CD4-positive, alpha-beta T cell treated with Interleukin-17A for 4 hours (primary cell): ENCODE data around the gene SPDYE3.
"Not testable (repeated sequence)": the region's sequence is repeated elsewhere in the genome, so short reads cannot be mapped to it uniquely, and the experiment has no call there.

Experiments
- DNase-seq: peaks from one replicate; pipeline ENCODE4 v3.0.0-alpha.2; 2020; ENCODE audit warnings: mixed read lengths

The SPDYE3 gene

DNA sequence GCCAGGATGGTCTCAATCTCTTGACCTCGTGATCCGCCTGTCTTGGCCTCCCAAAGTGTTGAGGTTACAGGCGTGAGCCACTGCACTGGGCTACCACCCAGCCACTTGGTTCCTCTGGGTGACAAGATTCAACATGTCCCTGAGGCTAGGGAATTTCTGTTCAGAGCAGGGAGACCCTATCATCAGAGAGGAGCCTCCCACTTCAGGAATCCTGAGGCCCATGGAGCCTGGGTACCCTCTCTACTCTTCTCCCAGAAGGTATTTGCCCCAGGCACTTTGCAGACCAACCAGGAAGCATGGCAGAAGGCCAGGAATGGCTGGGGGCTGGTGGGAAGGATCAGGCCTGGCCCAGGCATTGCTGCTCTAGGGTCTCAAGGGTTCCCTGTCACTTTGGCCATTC is 19.2 kb upstream of the SPDYE3 start:
- not testable (repeated sequence) for DNase-seq

DNA sequence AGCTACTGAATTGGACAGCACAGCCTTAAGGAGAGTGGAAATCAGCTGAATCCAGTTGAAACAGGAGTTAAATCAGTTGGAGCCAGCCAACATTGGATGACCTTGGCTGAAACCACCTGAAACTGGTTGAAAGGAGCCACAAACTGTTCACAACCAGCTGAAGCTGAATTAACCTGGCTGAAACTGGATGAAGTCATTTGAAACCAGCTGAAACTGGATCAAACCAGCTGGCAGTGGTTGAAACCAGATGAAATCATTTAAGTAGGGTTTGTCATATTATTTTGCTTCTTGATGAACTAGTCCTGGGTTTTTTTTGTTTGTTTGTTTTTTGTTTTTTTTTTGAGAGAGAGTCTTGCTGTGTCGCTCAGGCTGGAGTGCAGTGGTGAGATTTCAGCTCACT is 15.3 kb upstream of the SPDYE3 start:
- DNase-seq = not testable (repeated sequence)

DNA sequence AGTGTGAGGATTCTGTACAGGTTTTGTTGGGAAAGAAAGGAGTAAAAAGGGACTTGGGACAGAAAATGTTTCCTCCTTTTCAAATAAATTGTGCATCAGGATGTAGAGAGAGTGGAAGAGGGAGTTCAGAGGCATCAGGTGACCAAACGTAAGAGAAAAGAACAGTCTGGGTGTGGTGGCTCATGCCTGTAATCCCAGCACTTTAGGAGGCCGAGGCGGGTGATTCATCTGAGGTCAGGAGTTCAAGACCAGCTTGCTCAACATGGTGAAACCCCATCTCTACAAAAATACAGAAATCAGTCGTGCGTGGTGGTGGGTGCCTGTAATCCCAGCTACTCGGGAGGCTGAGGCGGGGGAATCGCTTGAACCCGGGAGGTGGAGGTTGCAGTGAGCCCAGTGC is 12.2 kb upstream of the SPDYE3 start:
- DNase-seq = not testable (repeated sequence)

DNA sequence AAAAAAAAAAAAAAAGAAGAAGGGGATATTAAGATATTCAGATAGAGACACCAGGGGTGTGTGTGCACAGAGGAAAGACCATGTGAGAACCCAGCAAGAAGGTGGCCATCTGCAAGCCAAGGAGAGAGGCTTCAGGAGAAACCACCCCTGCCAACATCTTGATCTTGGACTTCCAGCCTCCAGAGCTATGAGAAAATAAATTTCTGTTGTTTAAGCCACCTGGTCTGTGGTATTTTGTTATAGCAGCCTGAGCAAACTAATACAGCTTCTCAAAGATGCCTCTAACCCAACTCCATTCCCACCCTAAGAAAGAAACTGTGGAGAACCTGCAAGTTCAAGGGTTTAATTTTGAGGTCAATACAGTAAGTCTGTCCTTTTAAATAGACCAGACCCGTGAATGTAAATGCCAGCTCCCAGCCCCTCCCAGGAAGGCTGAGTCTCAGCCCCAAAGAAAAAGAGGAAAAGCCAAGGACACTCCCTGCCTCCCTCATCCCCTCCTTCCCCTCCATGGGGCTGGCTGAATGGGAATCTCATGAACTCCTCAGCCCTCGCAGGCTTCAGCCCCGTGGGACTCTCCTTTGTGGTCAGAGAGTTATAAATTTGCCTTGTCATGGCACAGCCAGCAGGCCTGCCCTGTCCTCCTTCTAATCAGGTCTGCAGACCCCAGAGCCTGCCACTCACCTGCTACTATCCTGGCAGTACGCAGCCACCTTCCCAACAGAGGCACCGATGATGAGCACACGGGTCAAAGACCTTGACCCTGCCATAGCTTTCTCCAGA is 9.5 kb upstream of the SPDYE3 start:
- not testable (repeated sequence) for DNase-seq

DNA sequence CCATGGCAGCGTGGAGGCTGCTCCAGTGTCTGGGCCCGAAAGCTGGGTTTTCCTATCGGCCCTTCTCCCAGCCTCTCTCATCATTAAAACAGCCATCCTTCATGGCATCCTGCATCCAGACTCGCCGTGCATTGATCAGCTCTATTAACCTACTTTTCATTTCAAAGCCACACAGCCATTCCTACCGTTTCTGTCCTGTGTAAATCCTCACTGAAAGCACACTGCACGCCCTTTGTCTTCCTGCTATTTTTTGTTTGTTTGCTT is 8.9 kb upstream of the SPDYE3 start:
- not testable (repeated sequence) for DNase-seq

DNA sequence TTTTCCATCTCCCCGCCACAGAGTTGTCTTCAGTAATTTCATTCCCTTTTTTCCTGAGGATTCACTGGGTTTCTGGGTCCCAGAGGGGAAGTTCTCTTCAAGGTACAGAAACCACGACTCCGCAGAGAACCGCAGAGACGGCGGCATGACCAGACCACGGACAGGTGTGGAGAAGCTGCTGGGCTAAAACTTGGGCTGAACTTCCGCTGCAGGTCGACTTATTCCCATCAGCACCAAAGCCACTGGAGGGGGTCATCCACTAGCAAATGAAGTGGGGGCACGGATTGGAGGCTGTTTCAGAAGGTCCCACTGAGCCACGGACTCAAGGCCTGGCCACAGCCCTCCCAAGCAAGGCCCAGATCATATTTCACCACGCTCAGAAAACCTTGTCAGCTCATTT is 3.0 kb upstream of the SPDYE3 start:
- not testable (repeated sequence) for DNase-seq

DNA sequence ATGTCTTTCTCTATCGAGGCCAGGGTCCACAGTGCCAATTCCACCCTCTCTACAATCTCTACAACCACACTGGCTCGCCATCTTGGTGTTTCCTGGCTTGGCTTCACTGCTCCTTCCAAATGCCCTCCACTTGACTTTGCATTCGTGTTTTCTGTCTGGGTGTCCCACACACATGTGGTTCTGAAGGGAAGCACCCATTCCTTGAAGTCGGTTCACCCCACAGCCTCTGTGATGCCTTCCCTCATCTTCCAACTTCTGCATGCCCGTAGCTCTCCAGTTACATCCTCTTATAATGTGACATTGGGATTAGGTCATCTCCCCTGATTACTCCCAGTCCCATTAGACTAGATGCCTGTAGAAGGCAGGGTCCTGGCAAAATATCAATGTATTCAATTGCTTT is 10.8 kb downstream of the SPDYE3 start:
- DNase-seq = not testable (repeated sequence)

DNA sequence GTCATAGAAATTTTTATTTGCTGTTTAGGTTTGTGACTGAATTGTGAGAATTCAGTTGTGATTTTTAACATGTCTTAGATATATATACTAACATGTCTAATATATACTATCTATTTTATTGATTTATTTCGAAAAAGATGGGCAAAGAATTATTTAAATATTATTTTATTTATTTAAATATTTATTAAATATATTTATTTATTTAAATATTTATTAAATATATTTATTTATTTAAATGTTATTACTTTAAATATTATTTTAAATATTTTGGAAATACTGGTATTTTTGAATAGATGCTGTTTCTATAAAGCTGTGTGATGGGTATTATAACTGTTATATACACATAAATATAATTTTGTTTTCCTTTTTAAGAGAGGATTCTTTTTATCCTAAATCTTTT is 14.1 kb downstream of the SPDYE3 start:
- DNase-seq = not testable (repeated sequence)

DNA sequence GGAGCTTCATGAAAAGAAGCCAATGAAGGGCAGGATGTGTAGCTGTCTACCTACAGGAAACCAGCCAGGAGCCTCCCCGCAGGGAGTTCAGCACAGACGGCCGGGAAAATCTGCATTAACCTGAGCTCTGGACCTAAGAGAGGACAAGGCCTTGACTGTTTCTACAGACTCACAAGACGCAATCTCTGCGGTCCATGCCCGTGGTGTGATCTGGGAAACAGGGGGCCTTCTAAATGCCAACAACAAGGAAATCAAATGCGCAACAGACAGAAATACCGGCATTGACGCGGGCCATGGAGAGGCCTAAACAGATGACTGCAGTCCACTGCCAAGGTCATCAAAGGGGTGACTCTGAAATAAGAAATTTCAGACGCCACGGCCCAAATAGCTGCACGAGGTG is 16.7 kb downstream of the SPDYE3 start:
- not testable (repeated sequence) for DNase-seq

DNA sequence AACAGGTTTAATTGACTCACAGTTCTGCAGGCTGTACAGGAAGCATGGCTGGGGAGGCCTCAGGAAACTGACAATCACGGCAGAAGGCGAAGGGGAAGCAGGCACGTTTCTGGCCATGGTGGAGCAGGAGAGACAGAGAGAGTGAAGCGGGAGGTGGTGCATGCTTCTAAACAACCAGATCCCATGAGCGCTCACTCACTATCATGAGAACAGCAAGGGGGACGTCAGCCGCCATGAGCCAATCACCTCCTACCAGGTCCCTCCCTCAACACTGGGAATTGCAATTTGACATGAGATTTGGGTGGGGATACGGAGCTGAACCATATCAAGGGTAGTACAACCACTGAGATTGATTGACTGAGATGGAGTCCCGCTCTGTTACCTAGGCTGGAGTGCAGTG is 18.2 kb downstream of the SPDYE3 start:
- not testable (repeated sequence) for DNase-seq

DNA sequence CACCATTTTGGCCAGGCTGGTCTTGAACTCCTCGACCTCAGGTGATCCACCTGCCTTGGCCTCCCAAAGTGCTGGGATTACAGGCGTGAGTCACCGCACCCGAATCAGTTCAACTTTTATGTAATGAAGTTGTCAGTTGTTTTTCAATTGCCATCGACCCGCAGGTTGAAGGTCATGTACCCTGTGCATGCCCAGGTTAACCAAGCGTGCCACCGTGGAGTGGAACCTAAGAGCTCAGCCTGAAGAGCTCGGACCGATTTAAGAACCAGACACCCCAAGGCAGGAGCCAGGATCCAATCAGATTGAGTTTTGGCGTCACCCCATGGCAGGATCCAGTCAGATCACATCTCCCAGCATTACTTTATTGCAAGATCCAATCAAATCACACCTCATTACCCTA is 19.4 kb downstream of the SPDYE3 start:
- DNase-seq = not testable (repeated sequence)

DNA sequence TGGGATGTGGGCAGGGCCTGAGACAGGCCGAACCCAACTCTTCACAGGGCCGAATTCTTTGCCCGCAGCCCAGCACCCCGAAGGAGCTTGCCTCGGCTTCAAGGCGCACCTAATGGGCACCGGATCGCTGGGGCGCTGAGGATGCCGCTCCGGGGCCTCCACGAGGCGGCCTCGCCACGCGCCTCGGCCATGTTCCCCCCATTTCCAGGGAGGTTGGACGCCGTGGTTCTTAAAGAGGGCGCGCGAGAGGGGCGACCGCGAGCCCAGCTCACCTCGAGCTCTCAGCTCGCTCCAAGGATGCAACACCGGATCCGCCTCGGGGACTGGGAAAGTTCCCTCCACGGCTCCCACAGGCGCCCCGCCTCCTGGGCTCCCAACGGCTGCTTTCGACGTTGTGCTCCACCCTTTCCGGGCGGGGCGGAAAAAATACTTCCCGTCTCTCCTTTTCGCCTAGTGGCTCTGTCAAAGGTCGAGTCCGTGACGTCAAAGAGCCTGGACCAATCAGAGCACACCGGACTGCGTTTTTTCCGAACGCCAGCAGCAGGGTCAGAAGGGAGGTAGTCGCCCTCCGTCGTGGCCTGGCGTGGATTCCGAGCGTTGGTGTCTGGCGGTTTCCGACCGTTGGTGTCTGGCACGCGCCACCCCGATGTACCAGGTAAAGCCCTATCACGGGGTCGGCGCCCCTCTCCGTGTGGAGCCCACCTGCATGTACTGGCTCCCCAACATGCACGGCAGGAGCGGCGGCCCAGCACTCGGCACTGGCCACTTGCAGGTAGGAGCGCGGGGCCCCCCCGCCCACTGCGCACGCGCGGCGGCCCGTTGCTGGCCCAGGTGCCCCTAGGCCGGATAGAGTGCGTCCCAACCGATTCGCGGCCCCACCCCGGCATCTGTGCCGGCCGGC is 28.3 kb downstream of the SPDYE3 start:
- DNase-seq = peak; percentile 80

DNA sequence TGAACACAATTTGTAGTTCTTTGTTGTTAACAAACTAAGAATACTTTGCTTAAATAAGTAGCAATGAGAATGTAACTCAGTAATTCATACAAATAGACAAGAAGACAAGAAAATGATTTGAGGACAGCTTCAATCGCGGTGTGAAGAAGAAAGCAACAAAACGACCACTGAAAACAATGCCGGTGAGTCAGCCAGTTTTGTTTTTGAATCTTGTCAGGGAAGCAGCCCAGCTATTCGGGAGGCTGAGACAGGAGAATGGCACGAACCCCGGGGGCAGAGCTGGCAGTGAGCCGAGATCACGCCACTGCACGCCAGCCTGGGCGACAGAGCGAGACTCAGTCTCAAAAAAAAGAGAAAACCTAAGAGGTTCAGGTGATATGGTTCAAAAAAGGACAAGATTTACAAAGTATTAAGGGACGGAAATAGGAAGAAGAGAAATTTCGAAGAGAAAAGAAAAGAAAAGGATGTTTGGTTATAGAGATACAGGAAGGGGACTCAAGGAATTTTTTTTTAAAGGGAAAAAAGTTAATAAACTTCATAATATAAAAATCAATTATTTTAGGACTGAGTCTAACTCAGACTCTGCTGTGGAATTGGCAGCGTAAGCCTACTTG is 30.7 kb downstream of the SPDYE3 start:
- DNase-seq = not testable (repeated sequence)

DNA sequence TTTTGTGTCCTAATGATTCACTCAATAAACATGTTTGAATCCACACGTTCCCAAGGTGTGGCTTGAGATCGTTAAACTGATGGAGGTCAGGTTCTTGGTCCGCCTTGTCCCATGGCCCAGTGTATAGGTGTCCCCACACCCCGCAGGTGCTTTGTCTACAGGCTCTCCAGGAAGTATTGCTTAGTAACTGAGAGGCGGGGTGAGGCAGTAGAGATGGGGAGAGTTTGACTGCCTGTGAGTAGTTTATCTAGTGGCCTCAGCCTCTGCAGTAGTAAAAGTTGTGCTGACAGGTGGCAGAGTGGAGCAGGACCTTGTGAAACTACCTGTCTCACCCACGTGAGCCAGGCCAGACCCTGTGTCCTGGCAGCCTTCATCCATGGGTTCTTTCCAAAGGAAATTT is 33.8 kb downstream of the SPDYE3 start:
- DNase-seq = not testable (repeated sequence)

DNA sequence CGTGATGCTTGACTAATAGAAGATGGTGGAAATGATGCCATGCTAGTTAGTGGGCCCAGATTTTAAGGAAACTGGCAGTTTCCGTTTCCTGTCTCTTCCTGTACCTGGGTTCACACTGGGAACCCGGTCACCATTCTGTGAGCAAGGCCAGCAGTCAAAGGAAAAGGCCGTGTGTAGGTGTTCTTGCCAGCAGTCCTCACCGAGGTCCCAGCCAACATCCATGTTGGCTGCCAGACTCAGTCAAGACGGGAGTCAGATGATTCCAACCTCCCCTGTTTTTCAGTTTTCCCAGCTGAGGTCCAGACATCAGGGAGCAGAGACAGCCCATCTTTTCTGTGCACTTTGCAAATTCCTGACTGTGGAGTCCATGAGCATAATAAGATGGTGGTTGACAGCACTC is 35.3 kb downstream of the SPDYE3 start:
- DNase-seq = no peak

DNA sequence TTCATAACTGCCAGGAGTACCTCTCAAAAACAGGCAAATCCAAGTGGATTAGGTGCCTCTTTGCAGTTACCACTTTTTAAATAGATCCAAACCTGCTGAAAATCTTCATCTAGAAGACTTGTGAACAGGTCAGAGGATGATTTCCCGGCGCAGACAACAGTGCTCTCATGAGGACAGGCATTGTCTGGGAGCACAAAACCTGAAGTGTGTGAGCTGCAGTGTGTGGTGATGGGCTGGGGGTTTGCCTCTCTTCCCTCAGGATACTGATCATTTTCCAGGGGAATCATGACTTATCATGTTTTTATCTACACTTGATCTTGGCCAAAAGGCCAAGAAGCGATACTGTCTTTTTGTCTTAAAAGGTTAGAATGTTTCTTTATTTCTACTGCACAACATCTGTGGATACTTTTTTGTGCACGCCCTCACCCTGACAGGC is 36.6 kb downstream of the SPDYE3 start:
- DNase-seq = not testable (repeated sequence)

DNA sequence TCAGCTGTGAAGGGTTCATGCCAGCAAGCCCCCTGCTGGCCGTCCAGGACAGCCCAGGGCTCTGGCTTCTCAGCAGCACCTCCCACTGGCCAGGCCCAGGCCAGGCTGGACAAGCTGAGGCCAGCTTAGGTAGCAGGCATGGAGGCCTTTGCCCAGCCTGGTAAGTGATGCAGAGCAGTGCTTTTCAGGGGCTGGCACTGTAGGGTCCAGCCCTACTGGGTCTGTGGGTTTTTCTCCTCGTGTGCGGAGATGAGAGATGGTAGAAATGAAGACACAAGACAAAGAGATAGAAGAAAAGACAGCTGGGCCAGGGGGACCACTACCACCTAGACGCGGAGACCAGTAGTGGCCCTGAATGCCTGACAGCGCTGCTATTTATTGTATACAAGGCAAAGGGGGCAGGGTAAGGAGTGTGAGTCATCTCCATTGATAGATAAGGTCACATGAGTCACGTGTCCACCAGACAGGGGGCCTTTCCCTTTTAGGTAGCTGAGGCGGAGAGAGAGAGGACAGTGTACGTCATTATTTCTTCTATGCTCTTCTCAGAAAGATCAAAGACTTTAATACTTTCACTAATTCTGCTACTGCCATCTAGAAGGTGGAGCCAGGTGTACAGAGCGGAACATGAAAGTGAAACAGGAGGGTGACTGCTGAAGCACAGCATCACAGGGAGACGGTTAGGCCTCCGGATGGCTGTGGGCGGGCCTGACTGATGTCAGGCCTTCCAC is 37.2 kb downstream of the SPDYE3 start:
- peak; percentile 81 for DNase-seq

DNA sequence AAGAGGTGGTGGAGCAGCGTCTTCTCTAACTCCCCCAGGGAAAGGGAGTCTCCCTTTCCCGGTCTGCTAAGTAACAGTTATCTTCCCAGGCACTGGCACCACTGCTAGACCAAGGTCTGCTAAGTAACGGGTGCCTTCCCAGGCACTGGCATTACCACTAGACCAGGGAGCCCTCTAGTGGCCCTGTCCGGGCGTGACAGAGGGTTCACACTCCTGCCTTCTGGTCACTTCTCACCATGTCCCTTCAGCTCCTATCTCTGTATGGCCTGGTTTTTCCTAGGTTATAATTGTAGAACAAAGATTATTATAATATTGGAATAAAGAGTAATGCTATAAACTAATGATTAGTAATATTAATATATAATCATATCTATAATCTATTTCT is 37.8 kb downstream of the SPDYE3 start:
- peak; percentile 67 for DNase-seq

DNA sequence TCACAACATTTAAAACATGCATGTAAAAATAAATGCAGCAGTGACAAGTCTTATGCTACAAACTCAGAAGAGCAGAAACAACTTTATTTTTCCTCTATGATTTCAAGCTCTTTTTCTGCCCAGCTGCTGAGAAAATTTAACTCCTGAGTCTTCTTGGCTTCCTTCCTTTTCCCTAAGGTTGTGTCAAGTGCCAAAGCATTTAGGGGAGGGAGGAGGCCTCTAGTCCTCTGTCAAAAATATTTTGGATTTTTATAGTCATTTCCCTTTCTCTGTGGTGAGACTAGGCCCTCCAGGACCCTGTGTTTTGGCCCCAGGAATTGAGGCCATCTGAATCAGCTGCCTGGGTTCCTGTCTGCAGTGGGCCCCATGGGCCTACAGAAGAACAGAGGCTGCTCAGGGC is 39.4 kb downstream of the SPDYE3 start:
- no peak for DNase-seq

DNA sequence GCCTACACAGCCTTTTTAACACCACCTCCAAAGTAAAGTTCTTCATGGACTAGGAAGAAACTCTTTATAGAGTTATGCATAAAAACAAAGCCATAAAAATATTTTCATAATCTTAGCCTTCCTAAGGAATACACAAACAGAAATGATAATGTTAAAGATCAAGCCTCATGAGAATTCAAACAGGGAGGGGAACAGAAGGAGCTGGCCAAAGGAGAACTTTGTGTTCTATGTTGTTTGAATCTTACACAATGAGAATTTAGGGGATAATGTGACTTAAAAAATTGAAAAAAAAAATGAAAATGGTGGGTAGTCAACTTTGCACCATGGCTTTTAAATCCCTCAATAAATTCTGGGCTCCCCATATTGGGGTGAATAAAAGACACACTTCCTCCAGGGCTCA is 41.3 kb downstream of the SPDYE3 start:
- no peak for DNase-seq

DNA sequence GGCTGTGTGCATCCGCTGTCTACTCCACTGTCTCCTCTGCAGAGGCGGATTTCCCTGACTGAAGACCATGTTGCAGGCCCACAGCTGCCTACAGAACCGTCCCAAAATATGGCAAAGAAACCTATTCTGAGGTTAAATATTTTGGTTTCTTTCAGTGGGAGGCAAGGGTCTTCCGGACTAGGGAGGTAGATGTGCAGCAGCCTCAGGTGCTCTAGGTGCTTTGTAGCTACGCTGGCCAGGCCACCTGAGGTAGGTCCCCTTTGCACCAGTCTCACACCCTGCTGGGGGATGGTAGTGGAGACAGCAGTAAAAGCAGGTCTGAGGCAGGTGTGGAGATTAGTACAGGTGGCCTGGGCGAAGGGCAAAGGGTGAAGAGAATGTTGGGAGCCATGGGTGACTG is 42.3 kb downstream of the SPDYE3 start:
- no peak for DNase-seq

DNA sequence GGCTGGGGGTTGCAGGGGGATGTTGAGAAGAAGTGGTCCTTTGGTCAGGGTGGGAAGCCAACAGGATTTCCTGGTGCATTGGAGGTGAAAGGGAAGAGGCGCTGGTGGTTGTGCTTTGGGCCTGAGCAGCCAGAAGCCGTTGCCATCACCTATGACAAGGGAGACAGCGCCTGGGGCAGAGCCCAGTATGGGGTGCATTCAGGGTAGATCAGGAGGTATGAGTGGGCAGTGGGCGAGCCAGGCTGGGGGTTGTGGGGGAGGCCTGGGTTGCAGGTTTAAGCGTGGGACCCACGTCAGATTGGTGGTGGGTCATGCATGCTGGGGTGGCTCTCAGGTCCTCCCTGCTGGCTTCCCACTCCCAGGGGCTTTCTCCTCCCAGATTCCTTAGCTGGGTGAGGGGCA is 44.2 kb downstream of the SPDYE3 start:
- DNase-seq = no peak

DNA sequence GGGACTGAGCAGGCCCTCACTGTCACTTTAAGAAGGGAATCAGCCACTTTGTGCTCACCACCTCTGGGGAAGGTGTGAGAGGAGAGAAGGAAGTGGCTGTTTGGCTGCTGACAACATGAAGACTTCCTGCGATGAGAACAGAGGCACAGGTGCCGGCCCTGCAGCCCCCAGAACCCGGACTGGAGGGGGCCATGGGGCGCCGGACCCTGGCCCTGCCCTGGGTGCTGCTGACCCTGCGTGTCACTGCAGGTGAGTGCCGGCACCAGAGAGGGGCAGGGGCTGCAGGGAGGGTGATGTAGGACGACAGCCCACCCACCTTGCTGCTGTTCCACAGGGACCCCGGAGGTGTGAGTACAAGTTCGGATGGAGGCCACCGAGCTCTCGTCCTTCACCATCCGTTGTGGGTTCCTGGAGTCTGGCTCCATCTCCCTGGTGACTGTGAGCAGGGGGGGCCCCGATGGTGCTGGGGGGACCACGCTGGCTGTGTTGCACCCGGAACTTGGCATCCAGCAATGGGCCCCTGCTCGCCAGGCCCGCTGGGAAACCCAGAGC is 44.8 kb downstream of the SPDYE3 start:
- not testable (repeated sequence) for DNase-seq
